ENCODE results near the gene MCL1. TPM values are rescaled to one million over a fixed set of nuclear protein-coding genes. Genes with fewer than 3 reads are reported as not detected.

Gene MCL1
- total and polyA plus RNA-seq, 10 of the 15 experiments (the other 5 are each of a cell fraction or from before 2014, with no cell fraction given), result 18.1 to 148 (median 86.4) TPM

DNA sequence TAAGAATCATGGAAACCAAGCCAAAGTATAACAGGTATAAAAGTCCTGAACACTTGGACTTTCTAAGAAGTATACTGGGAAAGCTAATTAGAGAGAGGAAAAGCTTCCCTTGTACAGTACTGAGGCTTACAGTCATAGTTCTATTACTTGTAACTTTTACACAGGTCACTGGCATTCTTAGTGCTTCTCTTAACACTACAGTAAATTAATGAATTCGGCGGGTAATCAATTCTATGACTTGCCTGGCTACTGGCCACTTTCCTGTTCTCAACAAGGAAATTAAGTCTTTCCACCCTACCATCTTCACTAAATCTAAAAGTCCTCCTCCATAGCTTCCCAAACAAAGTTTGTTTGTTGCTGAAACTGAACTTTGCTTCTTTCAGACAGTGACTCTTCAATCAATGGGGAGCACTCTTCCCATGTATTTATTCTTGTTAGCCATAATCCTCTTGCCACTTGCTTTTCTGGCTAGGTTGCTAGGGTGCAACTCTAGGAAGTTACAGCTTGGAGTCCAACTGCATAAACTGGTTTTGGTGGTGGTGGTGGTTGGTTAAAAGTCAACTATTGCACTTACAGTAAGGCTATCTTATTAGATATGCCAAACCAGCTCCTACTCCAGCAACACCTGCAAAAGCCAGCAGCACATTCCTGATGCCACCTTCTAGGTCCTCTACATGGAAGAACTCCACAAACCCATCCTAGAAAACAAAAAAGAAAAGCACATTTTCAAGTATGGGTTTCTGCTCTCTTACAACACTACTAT is 2.4 kb downstream of the MCL1 start:
- Histone ChIP-seq H3K36me3 (ENCODE audit: control insufficient read depth in 2 of 2, insufficient read depth in 2 of 2, low read length in 1 of 2) (peaks cover 9 to 12% of the 10 kb centered on the region in 2 experiments), H3K27ac (ENCODE audit: control insufficient read depth, insufficient read depth) (peak overlapping the region; percentile 96), H4K20me1 (ENCODE audit: control insufficient read depth, insufficient read depth) (peaks cover 12% of the 10 kb centered on the region), H3K9me3 (replicated peaks; ENCODE audit: control insufficient read depth, insufficient read depth, low read length) (no peaks in the 10 kb centered on the region), H3K4me1 (ENCODE audit: control insufficient read depth, insufficient read depth, low read length) (peaks cover 16% of the 10 kb centered on the region), H3K9ac (ENCODE audit: control insufficient read depth, insufficient read depth, low read length) (peak overlapping the region; percentile 93), H2AFZ (ENCODE audit: control insufficient read depth, low read depth, low read length) (no peak overlapping the region), H3K79me2 (ENCODE audit: control insufficient read depth, insufficient read depth, low read length) (peaks cover 82% of the 10 kb centered on the region), H3K4me3 (peak overlapping the region; percentile 85), H3K27me3 (replicated peaks in 1 of 2; ENCODE audit: control insufficient read depth in 2 of 2, insufficient read depth in 2 of 2, low read length in 1 of 2) (no peaks in the 10 kb centered on the region), H3K4me2 (ENCODE audit: control insufficient read depth, insufficient read depth) (peak overlapping the region; percentile 48; the same call in 1 of the 2 replicates)
- DNase-seq (ENCODE audit: low read depth, low spot score) (no peak), ATAC-seq (no peak), FAIRE-seq (no peak)
- in situ Hi-C loops (cut with MboI), result no loop called here
- ChIA-PET CTCF (interaction anchor here (0.7 to 16.3 kb wide), 4 partner anchors 13 to 44 kb away, joined by 3 to 289 read pairs (median 16); no protein-coding TSS in a partner anchor), POLR2A (interaction anchor here (0.9 to 10.5 kb wide), 6 partner anchors 10 to 120 kb away, joined by 3 to 324 read pairs (median 6); no protein-coding TSS in a partner anchor), RAD21 (ENCODE audit: unreplicated experiment) (interaction anchor here (0.6 to 14.4 kb wide), 7 partner anchors 12 to 325 kb away, joined by 3 to 387 read pairs (median 5); partner anchors contain the start of genes ENSA and GOLPH3L), SMC1A (ENCODE audit: uncharacterized antibody, unreplicated experiment) (interaction anchor here (0.7 to 13.6 kb wide), 11 partner anchors 12 to 137 kb away, joined by 3 to 388 read pairs (median 5); partner anchors contain the start of gene ENSA)
- 0% methylated on average over 2 of the region's 2 CpGs for WGBS (ENCODE audit: insufficient coverage, insufficient replicate concordance, low lambda C conversion rate, missing lambda C conversion rate)
- TF ChIP-seq IKZF1 (conservative IDR thresholded peaks at IDR 0.05) (no peak), POLR2A (IDR thresholded peaks at IDR 0.05; ENCODE audit: low read depth, low read length) (peak; percentile 30; the same call in 1 of the 2 replicates), NR2F1 (conservative IDR thresholded peaks at IDR 0.05) (no peak), YBX1 (IDR thresholded peaks at IDR 0.05) (no peak), KAT2A (conservative IDR thresholded peaks at IDR 0.05; ENCODE audit: control insufficient read depth, low read depth, low read length) (no peak), WRNIP1 (IDR thresholded peaks at IDR 0.05; ENCODE audit: borderline replicate concordance, low read depth, low read length) (0 out of 2 replicates have a peak, but pooled peaks have one; percentile 42), MTA3 (IDR thresholded peaks at IDR 0.05; ENCODE audit: borderline replicate concordance, low read length) (no peak), HDAC6 (IDR thresholded peaks at IDR 0.05; ENCODE audit: unreplicated experiment) (peak; percentile 49), POLR2AphosphoS5 (IDR thresholded peaks at IDR 0.05; ENCODE audit: low read length) (peak; percentile 71)
- TF ChIP-seq, protein P1, sequence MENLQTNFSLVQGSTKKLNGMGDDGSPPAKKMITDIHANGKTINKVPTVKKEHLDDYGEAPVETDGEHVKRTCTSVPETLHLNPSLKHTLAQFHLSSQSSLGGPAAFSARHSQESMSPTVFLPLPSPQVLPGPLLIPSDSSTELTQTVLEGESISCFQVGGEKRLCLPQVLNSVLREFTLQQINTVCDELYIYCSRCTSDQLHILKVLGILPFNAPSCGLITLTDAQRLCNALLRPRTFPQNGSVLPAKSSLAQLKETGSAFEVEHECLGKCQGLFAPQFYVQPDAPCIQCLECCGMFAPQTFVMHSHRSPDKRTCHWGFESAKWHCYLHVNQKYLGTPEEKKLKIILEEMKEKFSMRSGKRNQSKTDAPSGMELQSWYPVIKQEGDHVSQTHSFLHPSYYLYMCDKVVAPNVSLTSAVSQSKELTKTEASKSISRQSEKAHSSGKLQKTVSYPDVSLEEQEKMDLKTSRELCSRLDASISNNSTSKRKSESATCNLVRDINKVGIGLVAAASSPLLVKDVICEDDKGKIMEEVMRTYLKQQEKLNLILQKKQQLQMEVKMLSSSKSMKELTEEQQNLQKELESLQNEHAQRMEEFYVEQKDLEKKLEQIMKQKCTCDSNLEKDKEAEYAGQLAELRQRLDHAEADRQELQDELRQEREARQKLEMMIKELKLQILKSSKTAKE (IDR thresholded peaks at IDR 0.05; ENCODE audit: low read depth, poor library complexity, severe bottlenecking), result peak; percentile 1
- intact Hi-C loops (cut with micrococcal nuclease; ENCODE audit: unreplicated experiment), result no loop called here
- BruUV-seq (replicated peaks), result no TSS peak
